ENCODE results near the gene USP6. TPM values are rescaled to one million over a fixed set of nuclear protein-coding genes. Genes with fewer than 3 reads are reported as not detected.

Gene USP6
- total and polyA plus RNA-seq, 2 of the 13 experiments (the other 11 are each of a cell fraction or from before 2014, with no cell fraction given), result 0.04 TPM; not detected in 1

GRCh38 chr17:5111402-5112204 lies 4.2 kb upstream of the USP6 start, which contains the start of gene ZNF232 (continued):
- TF ChIP-seq ZNF318 (CRISPR knock-in tag; IDR thresholded peaks at IDR 0.05) (no peak), ZNF343 (CRISPR knock-in tag; IDR thresholded peaks at IDR 0.05) (0 out of 2 replicates have a peak, but pooled peaks have one; percentile 18), ATF1 (CRISPR knock-in tag; IDR thresholded peaks at IDR 0.05) (no peak), PAWR (CRISPR knock-in tag; IDR thresholded peaks at IDR 0.05; ENCODE audit: borderline replicate concordance) (no peak), ZNF224 (CRISPR knock-in tag; IDR thresholded peaks at IDR 0.05) (0 out of 2 replicates have a peak, but pooled peaks have one; percentile 22), ZNF335 (CRISPR knock-in tag; IDR thresholded peaks at IDR 0.05) (peak; percentile 66), JDP2 (CRISPR knock-in tag; IDR thresholded peaks at IDR 0.05; ENCODE audit: borderline replicate concordance) (no peak), KAT7 (CRISPR knock-in tag; IDR thresholded peaks at IDR 0.05; ENCODE audit: borderline replicate concordance) (0 out of 2 replicates have a peak, but pooled peaks have one; percentile 61), ZNF24 (IDR thresholded peaks at IDR 0.05) (no peak), EHMT2 (IDR thresholded peaks at IDR 0.05; ENCODE audit: borderline replicate concordance, low read depth, low read length) (no peak), PAX8 (CRISPR knock-in tag; IDR thresholded peaks at IDR 0.05; ENCODE audit: borderline replicate concordance) (no peak), CREM (IDR thresholded peaks at IDR 0.05) (peak; percentile 74), CREM (CRISPR knock-in tag; IDR thresholded peaks at IDR 0.05) (no peak), TAF15 (IDR thresholded peaks at IDR 0.05; ENCODE audit: low read depth, low read length, poor library complexity, severe bottlenecking) (no peak), ZNF253 (CRISPR knock-in tag; IDR thresholded peaks at IDR 0.05; ENCODE audit: borderline replicate concordance) (no peak), CREB1 (IDR thresholded peaks at IDR 0.05) (no peak), CREB1 (CRISPR knock-in tag; IDR thresholded peaks at IDR 0.05) (peak; percentile 51; the same call in 1 of the 2 replicates), SETDB1 (CRISPR knock-in tag; IDR thresholded peaks at IDR 0.05; ENCODE audit: borderline replicate concordance) (no peak), ZNF883 (CRISPR knock-in tag; IDR thresholded peaks at IDR 0.05; ENCODE audit: not compliant biosample characterization) (peak; percentile 83), HMG20A (CRISPR knock-in tag; IDR thresholded peaks at IDR 0.05; ENCODE audit: borderline replicate concordance) (no peak)
- TF ChIP-seq, protein P1, sequence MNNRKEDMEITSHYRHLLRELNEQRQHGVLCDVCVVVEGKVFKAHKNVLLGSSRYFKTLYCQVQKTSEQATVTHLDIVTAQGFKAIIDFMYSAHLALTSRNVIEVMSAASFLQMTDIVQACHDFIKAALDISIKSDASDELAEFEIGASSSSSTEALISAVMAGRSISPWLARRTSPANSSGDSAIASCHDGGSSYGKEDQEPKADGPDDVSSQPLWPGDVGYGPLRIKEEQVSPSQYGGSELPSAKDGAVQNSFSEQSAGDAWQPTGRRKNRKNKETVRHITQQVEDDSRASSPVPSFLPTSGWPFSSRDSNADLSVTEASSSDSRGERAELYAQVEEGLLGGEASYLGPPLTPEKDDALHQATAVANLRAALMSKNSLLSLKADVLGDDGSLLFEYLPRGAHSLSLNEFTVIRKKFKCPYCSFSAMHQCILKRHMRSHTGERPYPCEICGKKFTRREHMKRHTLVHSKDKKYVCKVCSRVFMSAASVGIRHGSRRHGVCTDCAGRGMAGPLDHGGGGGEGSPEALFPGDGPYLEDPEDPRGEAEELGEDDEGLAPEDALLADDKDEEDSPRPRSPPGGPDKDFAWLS (CRISPR knock-in tag; IDR thresholded peaks at IDR 0.05; ENCODE audit: borderline replicate concordance), result no peak

Measured in HepG2 (cell line).